Neural cell (in vitro differentiated cells): ENCODE data around the gene LPIN1.

Experiments
- CTCF ChIP-seq: fragments of 450-650 bp; IDR thresholded peaks from 2 replicates; pipeline ENCODE4 v1.5.1; 2014; ENCODE audit warnings: antibody characterized with exemption, mild to moderate bottlenecking, moderate library complexity; ENCODE audit not compliant: poor library complexity, severe bottlenecking
- EP300 ChIP-seq: fragments of 450-650 bp; conservative IDR thresholded peaks from 2 replicates; pipeline ENCODE4 v1.6.1; 2014; ENCODE audit warnings: antibody characterized with exemption, mild to moderate bottlenecking, moderate library complexity; ENCODE audit not compliant: poor library complexity, severe bottlenecking
- EZH2 ChIP-seq: fragments of 200-600, 300-800 bp; shearing (Covaris generic), sonication (generic); IDR thresholded peaks from 2 replicates; pipeline ENCODE4 v1.6.1; 2014; ENCODE audit warnings: antibody characterized with exemption, low read length, borderline replicate concordance, mild to moderate bottlenecking; ENCODE audit not compliant: insufficient read depth, poor library complexity, severe bottlenecking
- MXI1 ChIP-seq: fragments of 450-650 bp; conservative IDR thresholded peaks from 2 replicates; pipeline ENCODE4 v1.6.1; 2014; ENCODE audit warnings: antibody characterized with exemption, mild to moderate bottlenecking; ENCODE audit not compliant: poor library complexity, severe bottlenecking
- POLR2AphosphoS5 ChIP-seq: IDR thresholded peaks from 2 replicates; pipeline ENCODE4 v1.6.1; 2012
- RAD21 ChIP-seq: fragments of 450-650 bp; conservative IDR thresholded peaks from 2 replicates; pipeline ENCODE4 v1.6.1; 2014; ENCODE audit warnings: antibody characterized with exemption, mild to moderate bottlenecking, moderate library complexity
- REST ChIP-seq: IDR thresholded peaks from 2 replicates; pipeline ENCODE4 v1.6.1; 2012; ENCODE audit warnings: borderline replicate concordance
- SMC3 ChIP-seq: fragments of 450-650 bp; conservative IDR thresholded peaks from 2 replicates; pipeline ENCODE4 v1.6.1; 2014; ENCODE audit warnings: antibody characterized with exemption, mild to moderate bottlenecking, moderate library complexity; ENCODE audit not compliant: poor library complexity
- TAF1 ChIP-seq: IDR thresholded peaks from 2 replicates; pipeline ENCODE4 v1.6.1; 2012; ENCODE audit warnings: low read depth

- no peak for TF ChIP-seq CTCF
- TF ChIP-seq RAD21: no peak
- no peak for TF ChIP-seq SMC3
- no peak for TF ChIP-seq POLR2AphosphoS5
- no peak for TF ChIP-seq TAF1
- TF ChIP-seq REST: no peak
- TF ChIP-seq EZH2: no peak
- no peak for TF ChIP-seq EP300
- no peak for TF ChIP-seq MXI1
Observed at GRCh38 chr2:11790228-11790627, 43.8 kb downstream of the LPIN1 start.
